Karpas-422 (cell line): ENCODE measurements around the gene VILL. TPM values are rescaled to one million over a fixed set of nuclear protein-coding genes. Genes with fewer than 3 reads are reported as not detected.

ENCODE experiments used
- DNase-seq: peaks from one replicate; pipeline ENCODE4 v3.0.0-alpha.2; 2015
- H2AFZ ChIP-seq: fragments of 200-600 bp; sonication (generic); 2 replicates; pipeline ENCODE4 v1.6.1; 2014; ENCODE audit warnings: antibody characterized with exemption, low read length, mixed read lengths
- H3K27ac ChIP-seq: fragments of 200-600 bp; sonication (generic); 2 replicates; pipeline ENCODE4 v1.5.1; 2014; ENCODE audit warnings: mild to moderate bottlenecking, low read length, moderate library complexity
- H3K27me3 ChIP-seq: fragments of 200-600 bp; sonication (generic); 2 replicates; pipeline ENCODE4 v1.6.1; 2014; ENCODE audit warnings: low read length, mixed read lengths
- H3K36me3 ChIP-seq: fragments of 200-600 bp; sonication (generic); 2 replicates; pipeline ENCODE4 v1.6.1; 2014; ENCODE audit warnings: low read length, mixed read lengths; ENCODE audit not compliant: insufficient read depth
- H3K4me1 ChIP-seq: fragments of 200-600 bp; sonication (generic); 2 replicates; pipeline ENCODE4 v1.6.1; 2014; ENCODE audit warnings: mild to moderate bottlenecking, low read length, mixed read lengths
- H3K4me2 ChIP-seq: fragments of 200-600 bp; sonication (generic); 2 replicates; pipeline ENCODE4 v1.6.1; 2014; ENCODE audit warnings: low read length, low read depth, mild to moderate bottlenecking; ENCODE audit not compliant: poor library complexity, severe bottlenecking
- H3K4me3 ChIP-seq: fragments of 200-600 bp; sonication (generic); 2 replicates; pipeline ENCODE4 v1.5.1; 2014; ENCODE audit warnings: mild to moderate bottlenecking, antibody characterized with exemption, low read length, mixed read lengths
- H3K79me2 ChIP-seq: fragments of 200-600 bp; sonication (generic); 2 replicates; pipeline ENCODE4 v1.6.1; 2014; ENCODE audit warnings: mild to moderate bottlenecking, low read length, mixed read lengths
- H3K9ac ChIP-seq: fragments of 200-600 bp; sonication (generic); 2 replicates; pipeline ENCODE4 v1.6.0; 2014; ENCODE audit warnings: low read length
- H3K9me2 ChIP-seq: fragments of 200-600 bp; sonication (generic), shearing (Covaris generic); replicated peaks from 2 replicates; pipeline ENCODE4 v1.6.0; 2014; ENCODE audit warnings: mild to moderate bottlenecking, low read length, moderate library complexity; ENCODE audit not compliant: insufficient read depth
- H3K9me3 ChIP-seq: fragments of 300-700, 200-600 bp; sonication (generic); 2 replicates; pipeline ENCODE4 v1.6.1; 2014; ENCODE audit warnings: low read length, mixed read lengths
- H4K20me1 ChIP-seq: fragments of 200-600 bp; sonication (generic); 2 replicates; pipeline ENCODE4 v1.6.1; 2014; ENCODE audit warnings: mild to moderate bottlenecking, antibody characterized with exemption, low read length, low read depth; ENCODE audit not compliant: insufficient read depth
- total RNA-seq: library from RNA; depleted of rRNA; stranded (reverse); fragments of >200 nt; shearing (Covaris generic); gene quantifications from 2 replicates; pipeline ENCODE4 v1.2.3, GENCODE V29; 2014; ENCODE audit warnings: low replicate concordance

The VILL gene
- total RNA-seq, 1 experiment from 2014 or later, result 9.7 TPM

- no peaks in the 10 kb centered on the region for H3K79me2 ChIP-seq
- H2AFZ ChIP-seq, result no peak overlapping the region
- no peak overlapping the region for H3K4me3 ChIP-seq
- no peaks in the 10 kb centered on the region for H4K20me1 ChIP-seq
- no peaks in the 10 kb centered on the region for H3K9me2 ChIP-seq
- H3K9me3 ChIP-seq, result no peaks in the 10 kb centered on the region
- H3K9ac ChIP-seq, result no peak overlapping the region
- no peaks in the 10 kb centered on the region for H3K36me3 ChIP-seq
- no peak overlapping the region for H3K4me2 ChIP-seq
- no peak for DNase-seq
- H3K27me3 ChIP-seq, result no peaks in the 10 kb centered on the region
- H3K27ac ChIP-seq, result no peak overlapping the region
- no peaks in the 10 kb centered on the region for H3K4me1 ChIP-seq
These were observed 44.6 kb upstream of the VILL start for GRCh38 chr3:37945807-37946530.

GRCh38 chr3:37946531-37946889, 44.1 kb upstream of the VILL start:
- no peak overlapping the region for H2AFZ ChIP-seq
- H3K9me3 ChIP-seq, result no peaks in the 10 kb centered on the region

GRCh38 chr3:37949866-37950265, 40.7 kb upstream of the VILL start:
- Histone ChIP-seq H4K20me1 (no peaks in the 10 kb centered on the region), H3K36me3 (no peaks in the 10 kb centered on the region), H3K27ac (no peak overlapping the region), H2AFZ (no peak overlapping the region), H3K9ac (no peak overlapping the region), H3K4me1 (no peaks in the 10 kb centered on the region), H3K27me3 (no peaks in the 10 kb centered on the region), H3K9me2 (no peaks in the 10 kb centered on the region), H3K4me3 (no peak overlapping the region), H3K4me2 (no peak overlapping the region), H3K79me2 (no peaks in the 10 kb centered on the region), H3K9me3 (no peaks in the 10 kb centered on the region)
- no peak for DNase-seq

More at GRCh38 chr3:37946531-37946889, 44.1 kb upstream of the VILL start:
- Histone ChIP-seq H3K4me1 (no peaks in the 10 kb centered on the region), H3K4me2 (no peak overlapping the region), H3K27me3 (no peaks in the 10 kb centered on the region), H4K20me1 (no peaks in the 10 kb centered on the region), H3K9me2 (no peaks in the 10 kb centered on the region), H3K27ac (no peak overlapping the region), H3K4me3 (no peak overlapping the region), H3K79me2 (no peaks in the 10 kb centered on the region), H3K36me3 (no peaks in the 10 kb centered on the region), H3K9ac (no peak overlapping the region)
- DNase-seq, result no peak

GRCh38 chr3:37952564-37952963, 38.0 kb upstream of the VILL start:
- H3K4me3 ChIP-seq, result no peak overlapping the region
- H3K27me3 ChIP-seq, result no peaks in the 10 kb centered on the region
- no peak overlapping the region for H2AFZ ChIP-seq
- H3K79me2 ChIP-seq, result no peaks in the 10 kb centered on the region
- DNase-seq, result no peak
- no peaks in the 10 kb centered on the region for H4K20me1 ChIP-seq
- H3K9me2 ChIP-seq, result no peaks in the 10 kb centered on the region
- no peak overlapping the region for H3K4me2 ChIP-seq
- H3K9ac ChIP-seq, result no peak overlapping the region
- no peaks in the 10 kb centered on the region for H3K36me3 ChIP-seq
- 0 out of 2 replicates have a peak, but pooled peaks cover 2% of the 10 kb centered on the region for H3K4me1 ChIP-seq
- H3K27ac ChIP-seq, result no peak overlapping the region
- H3K9me3 ChIP-seq, result no peaks in the 10 kb centered on the region

- Histone ChIP-seq H3K4me3 (no peak overlapping the region), H4K20me1 (no peaks in the 10 kb centered on the region), H3K9me2 (no peaks in the 10 kb centered on the region), H2AFZ (no peak overlapping the region), H3K4me2 (no peak overlapping the region), H3K79me2 (no peaks in the 10 kb centered on the region), H3K9me3 (no peaks in the 10 kb centered on the region), H3K36me3 (no peaks in the 10 kb centered on the region), H3K4me1 (0 out of 2 replicates have a peak, but pooled peaks cover 2% of the 10 kb centered on the region), H3K9ac (no peak overlapping the region), H3K27me3 (no peaks in the 10 kb centered on the region), H3K27ac (no peak overlapping the region)
- no peak for DNase-seq
These were observed 37.4 kb upstream of the VILL start for GRCh38 chr3:37953226-37953625.

GRCh38 chr3:37953707-37954394, 36.7 kb upstream of the VILL start:
- Histone ChIP-seq H3K79me2 (no peaks in the 10 kb centered on the region), H3K4me3 (no peak overlapping the region), H3K36me3 (no peaks in the 10 kb centered on the region), H3K27ac (no peak overlapping the region), H2AFZ (no peak overlapping the region), H3K9ac (no peak overlapping the region), H3K9me3 (no peaks in the 10 kb centered on the region), H3K27me3 (no peaks in the 10 kb centered on the region), H3K4me2 (no peak overlapping the region), H4K20me1 (no peaks in the 10 kb centered on the region), H3K4me1 (0 out of 2 replicates have a peak, but pooled peaks cover 2% of the 10 kb centered on the region), H3K9me2 (no peaks in the 10 kb centered on the region)
- DNase-seq, result no peak

- Histone ChIP-seq H3K4me3 (no peak overlapping the region), H3K27ac (no peak overlapping the region), H3K27me3 (no peaks in the 10 kb centered on the region), H2AFZ (no peak overlapping the region), H3K4me2 (no peak overlapping the region), H3K4me1 (0 out of 2 replicates have a peak, but pooled peaks cover 2% of the 10 kb centered on the region), H3K36me3 (no peaks in the 10 kb centered on the region), H3K9ac (no peak overlapping the region), H3K9me2 (no peaks in the 10 kb centered on the region), H3K9me3 (no peaks in the 10 kb centered on the region), H4K20me1 (no peaks in the 10 kb centered on the region), H3K79me2 (no peaks in the 10 kb centered on the region)
- no peak for DNase-seq
These were observed 35.7 kb upstream of the VILL start for GRCh38 chr3:37954881-37955280.

- peak; percentile 50 for DNase-seq
- Histone ChIP-seq H3K27ac (no peak overlapping the region), H3K4me2 (no peak overlapping the region), H3K79me2 (no peaks in the 10 kb centered on the region), H3K9ac (no peak overlapping the region), H3K4me3 (no peak overlapping the region), H2AFZ (no peak overlapping the region), H4K20me1 (no peaks in the 10 kb centered on the region), H3K9me2 (no peaks in the 10 kb centered on the region), H3K9me3 (no peaks in the 10 kb centered on the region), H3K27me3 (no peaks in the 10 kb centered on the region), H3K36me3 (no peaks in the 10 kb centered on the region), H3K4me1 (0 out of 2 replicates have a peak, but pooled peaks cover 2% of the 10 kb centered on the region)
These were observed 34.5 kb upstream of the VILL start for GRCh38 chr3:37955918-37956707.
